WI38 (cell line): Measurements from ENCODE around the gene PRKAR1B.

ENCODE experiments used
- H3K4me3 ChIP-seq: 2 replicates; pipeline ENCODE4 v1.5.1; 2011; ENCODE audit warnings: low read depth, mild to moderate bottlenecking, control low read depth, low read length
- TF ChIP-seq, protein P1 (sequence below): IDR thresholded peaks from 2 replicates; pipeline ENCODE4 v1.5.1; 2012; ENCODE audit warnings: low read depth, mild to moderate bottlenecking, control low read depth, low read length

PRKAR1B gene

DNA sequence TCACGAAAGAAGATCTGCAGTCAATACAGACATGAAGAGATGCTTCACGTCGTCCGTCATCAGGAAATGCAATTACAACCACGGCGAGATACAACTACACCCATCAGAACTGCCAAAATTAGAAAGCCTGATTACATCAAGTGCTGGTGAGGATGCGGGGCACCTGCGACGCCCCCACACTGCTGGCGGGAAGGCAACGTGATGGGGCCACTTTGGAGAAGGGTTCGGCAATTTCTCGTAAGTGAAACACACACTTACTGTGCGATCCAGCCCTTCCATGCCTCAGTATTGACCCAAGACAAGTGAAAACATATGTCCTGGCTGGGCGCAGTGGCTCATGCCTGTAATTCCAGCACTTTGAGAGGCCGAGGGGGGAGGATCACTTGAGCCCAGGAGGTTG lies 181.6 kb downstream of the PRKAR1B start:
- TF ChIP-seq, protein P1, sequence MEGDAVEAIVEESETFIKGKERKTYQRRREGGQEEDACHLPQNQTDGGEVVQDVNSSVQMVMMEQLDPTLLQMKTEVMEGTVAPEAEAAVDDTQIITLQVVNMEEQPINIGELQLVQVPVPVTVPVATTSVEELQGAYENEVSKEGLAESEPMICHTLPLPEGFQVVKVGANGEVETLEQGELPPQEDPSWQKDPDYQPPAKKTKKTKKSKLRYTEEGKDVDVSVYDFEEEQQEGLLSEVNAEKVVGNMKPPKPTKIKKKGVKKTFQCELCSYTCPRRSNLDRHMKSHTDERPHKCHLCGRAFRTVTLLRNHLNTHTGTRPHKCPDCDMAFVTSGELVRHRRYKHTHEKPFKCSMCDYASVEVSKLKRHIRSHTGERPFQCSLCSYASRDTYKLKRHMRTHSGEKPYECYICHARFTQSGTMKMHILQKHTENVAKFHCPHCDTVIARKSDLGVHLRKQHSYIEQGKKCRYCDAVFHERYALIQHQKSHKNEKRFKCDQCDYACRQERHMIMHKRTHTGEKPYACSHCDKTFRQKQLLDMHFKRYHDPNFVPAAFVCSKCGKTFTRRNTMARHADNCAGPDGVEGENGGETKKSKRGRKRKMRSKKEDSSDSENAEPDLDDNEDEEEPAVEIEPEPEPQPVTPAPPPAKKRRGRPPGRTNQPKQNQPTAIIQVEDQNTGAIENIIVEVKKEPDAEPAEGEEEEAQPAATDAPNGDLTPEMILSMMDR, result no peak
- no peak overlapping the region for H3K4me3 ChIP-seq

DNA sequence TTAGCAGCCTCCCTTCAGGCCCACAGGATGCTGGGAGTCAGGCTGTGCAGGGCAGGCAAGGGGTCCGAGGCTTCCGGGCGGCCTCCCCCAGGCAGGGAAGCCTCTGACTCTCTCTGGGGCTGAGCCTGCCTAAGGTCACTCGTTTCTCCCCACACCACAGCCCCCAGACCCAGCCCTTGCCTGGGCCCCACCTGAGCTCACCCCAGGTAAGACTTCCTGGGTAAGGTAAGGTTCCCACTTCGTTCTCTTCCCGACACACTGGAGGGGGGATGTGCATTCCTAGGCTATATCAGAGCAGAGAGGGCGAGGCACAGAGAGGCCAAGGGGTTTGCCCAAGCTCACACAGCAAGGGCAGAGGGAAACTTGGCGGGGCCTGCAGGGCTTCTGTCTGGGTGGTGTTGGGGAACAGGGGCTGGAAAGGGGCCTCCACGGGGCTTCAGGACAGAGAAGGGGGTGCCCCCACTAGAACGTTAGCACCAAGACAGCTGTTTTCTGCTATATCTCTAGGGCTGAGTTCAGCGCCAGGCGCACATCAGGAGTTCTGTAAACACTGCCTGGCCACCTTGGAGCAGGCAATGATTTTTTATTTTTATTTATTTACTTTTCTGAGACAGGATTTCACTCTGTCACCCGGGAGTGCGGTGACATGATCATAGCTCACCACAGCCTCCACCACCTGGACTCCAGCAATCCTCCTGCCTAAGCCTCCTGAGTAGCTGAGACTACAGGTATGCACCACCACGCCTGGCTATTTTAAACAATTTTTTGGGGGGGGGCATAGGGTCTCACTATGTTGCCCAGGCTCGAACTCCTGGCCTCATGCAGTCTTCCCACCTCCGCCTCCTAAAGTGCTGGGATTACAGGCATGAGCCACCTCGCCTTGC lies 182.5 kb downstream of the PRKAR1B start:
- TF ChIP-seq, protein P1, result no peak
- H3K4me3 ChIP-seq, result no peak overlapping the region

DNA sequence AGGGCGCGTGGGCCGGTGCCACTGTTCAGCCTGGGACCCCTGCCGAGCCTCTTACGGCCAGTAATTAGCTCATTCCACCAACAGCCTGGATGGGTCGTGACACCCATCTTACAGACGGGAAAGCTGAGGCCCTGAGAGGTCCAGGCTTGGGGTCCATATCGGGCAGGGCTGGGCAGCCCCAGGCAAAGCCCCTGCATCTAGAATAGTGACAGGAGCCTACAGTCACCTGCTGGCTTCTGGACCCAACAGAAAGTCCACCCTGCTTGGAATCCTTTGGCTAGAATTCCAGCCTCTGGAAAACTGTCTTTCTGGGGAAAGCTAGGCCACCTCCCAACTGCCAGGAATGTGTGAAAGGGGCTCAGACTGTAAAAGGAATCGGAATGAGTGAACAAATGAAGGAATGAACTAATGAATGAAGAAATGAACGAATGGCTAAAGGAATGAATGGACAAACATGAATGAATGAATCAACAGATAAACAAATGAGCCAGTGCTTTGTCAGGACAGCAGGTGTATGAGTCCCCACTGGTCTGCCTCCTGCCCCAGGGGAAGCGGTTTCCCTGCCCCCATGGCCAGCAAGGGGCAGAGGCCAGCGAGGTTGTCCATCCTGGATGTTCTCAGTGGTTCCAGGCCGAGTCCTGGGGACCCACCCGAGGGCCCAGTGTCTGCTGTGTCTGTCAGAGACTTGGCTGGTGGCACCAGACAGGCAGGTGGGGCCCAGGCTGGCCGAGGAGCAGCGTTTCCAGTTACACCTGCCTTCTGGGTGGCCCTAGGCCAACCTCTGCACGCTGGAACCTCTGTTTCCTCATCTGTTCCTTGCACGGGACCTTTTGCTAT lies 183.4 kb downstream of the PRKAR1B start:
- TF ChIP-seq, protein P1, result no peak
- H3K4me3 ChIP-seq, result no peak overlapping the region

DNA sequence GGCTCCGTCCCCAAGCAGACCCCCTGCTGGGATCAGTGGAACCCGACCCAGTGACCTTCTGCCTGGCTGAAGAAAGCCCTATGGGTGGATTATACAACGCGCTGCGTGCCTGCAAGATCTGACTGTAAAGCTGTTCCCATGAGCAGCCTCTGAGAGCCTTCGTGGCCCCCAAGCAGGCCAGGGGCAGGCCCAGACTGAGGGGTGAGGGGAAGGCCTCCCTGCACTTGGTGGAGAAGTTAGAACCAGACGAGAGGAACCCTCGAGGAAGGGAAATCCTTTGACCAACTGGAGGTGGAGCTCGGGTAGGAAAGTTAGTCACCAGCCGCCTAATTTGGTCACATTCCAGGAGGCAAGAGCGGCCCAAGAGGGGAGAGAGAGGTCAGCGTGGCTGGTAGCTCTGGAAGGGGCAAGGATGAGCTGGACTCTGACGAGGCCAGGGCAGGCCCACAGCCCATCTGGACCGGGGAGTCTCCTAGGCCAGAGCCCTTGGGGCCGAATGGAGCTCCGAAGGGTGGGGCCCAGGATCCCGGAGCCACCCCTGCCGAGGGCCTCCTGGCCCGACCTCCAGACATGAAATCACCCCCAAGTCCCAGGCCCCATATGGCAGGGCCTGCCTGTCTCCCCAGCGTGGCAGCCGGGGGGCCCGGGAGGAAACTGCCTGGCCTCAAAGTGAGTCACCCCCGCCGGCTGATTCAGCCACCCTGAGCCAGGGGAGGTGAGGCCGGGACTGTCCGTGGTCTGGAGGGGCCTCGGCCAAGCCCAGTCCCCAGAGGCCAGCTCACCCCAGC lies 184.2 kb downstream of the PRKAR1B start:
- TF ChIP-seq, protein P1, result no peak
- H3K4me3 ChIP-seq, result no peak overlapping the region

DNA sequence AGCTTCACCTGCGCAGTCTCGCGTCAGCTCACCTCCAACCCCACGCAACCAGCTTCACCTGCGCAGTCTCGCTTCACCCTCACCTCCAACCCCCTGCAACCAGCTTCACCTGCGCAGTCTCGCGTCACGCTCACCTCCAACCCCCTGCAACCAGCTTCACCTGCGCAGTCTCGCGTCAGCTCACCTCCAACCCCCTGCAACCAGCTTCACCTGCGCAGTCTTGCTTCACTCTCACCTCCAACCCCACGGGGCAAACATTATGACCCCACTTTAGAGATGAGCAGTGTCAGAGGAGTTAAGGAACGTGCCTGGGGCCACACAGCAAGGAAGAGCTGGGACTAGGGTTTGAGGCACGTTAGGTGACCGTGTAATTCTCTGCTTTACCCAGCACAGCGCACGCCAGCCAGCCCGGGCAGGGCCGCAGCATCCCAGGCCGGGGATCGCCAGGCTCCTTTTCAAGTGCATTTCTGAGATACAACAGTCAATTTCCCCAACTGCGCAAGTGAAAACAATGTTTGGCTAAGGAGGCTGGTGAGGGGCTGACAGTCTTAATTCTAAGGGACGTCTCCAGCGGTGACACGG lies 184.9 kb downstream of the PRKAR1B start:
- no peak overlapping the region for H3K4me3 ChIP-seq
- TF ChIP-seq, protein P1, result no peak

DNA sequence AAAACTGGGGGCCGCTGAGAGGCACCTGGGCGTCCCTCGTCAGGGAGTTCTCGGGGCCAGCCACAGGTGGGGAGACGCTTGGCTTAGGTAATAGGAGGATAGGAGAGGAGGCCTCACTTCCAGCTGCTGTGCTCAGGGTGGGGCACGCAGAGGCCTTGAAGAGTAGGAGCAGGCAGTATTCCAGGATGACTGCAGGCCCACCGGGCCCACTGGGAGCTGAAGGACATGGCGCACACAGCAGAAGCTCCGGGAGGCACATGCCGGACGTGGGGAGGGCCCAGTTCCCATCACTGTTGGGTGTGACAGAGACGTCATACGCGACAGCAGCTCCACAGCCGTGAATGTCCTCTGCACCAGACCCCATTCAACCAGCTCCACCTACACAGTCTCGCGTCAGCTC lies 185.4 kb downstream of the PRKAR1B start:
- H3K4me3 ChIP-seq, result no peak overlapping the region
- TF ChIP-seq, protein P1, result no peak
